Hepatocyte (in vitro differentiated cells): ENCODE results near the gene YES1.

Experiments used
- CTCF ChIP-seq: fragments of 200-600 bp; sonication (generic); IDR thresholded peaks from 2 replicates; pipeline ENCODE4 v1.5.1; 2016; ENCODE audit warnings: antibody characterized with exemption, mild to moderate bottlenecking; ENCODE audit not compliant: poor library complexity
- EZH2 ChIP-seq: fragments of 200-600 bp; sonication (generic); IDR thresholded peaks from 2 replicates; pipeline ENCODE4 v1.6.1; 2016; ENCODE audit warnings: antibody characterized with exemption, mild to moderate bottlenecking, borderline replicate concordance
- EZH2phosphoT487 ChIP-seq: fragments of 200-600 bp; sonication (generic); IDR thresholded peaks from one replicate; pipeline ENCODE4 v1.6.1; 2018; ENCODE audit warnings: antibody characterized with exemption, mild to moderate bottlenecking, low read depth, moderate library complexity; ENCODE audit not compliant: unreplicated experiment, severe bottlenecking

GRCh38 chr18:703213-703967 lies 108.7 kb downstream of the YES1 start:
- TF ChIP-seq CTCF (no peak), EZH2 (no peak), EZH2phosphoT487 (no peak)
